Glutamatergic neuron (in vitro differentiated cells): Measurements from ENCODE around the gene XCL1. TPM values are rescaled to one million over a fixed set of nuclear protein-coding genes. Genes with fewer than 3 reads are reported as not detected.

ENCODE experiments used
- DNase-seq: peaks from one replicate; pipeline ENCODE4 v3.0.0; 2022
- H3K27ac Mint-ChIP-seq: one replicate; pipeline ENCODE4 v1.8.0; 2020; ENCODE audit warnings: mild to moderate bottlenecking, mixed read lengths, inconsistent platforms; ENCODE audit not compliant: unreplicated experiment
- H3K27me3 Mint-ChIP-seq: one replicate; pipeline ENCODE4 v1.8.0; 2020; ENCODE audit warnings: mild to moderate bottlenecking, moderate library complexity, mixed read lengths, inconsistent platforms; ENCODE audit not compliant: unreplicated experiment
- H3K36me3 Mint-ChIP-seq: one replicate; pipeline ENCODE4 v1.8.0; 2020; ENCODE audit warnings: mild to moderate bottlenecking, mixed read lengths, inconsistent platforms; ENCODE audit not compliant: unreplicated experiment
- H3K4me1 Mint-ChIP-seq: one replicate; pipeline ENCODE4 v1.8.0; 2020; ENCODE audit warnings: mild to moderate bottlenecking, low read depth, mixed read lengths, inconsistent platforms; ENCODE audit not compliant: unreplicated experiment
- H3K4me3 Mint-ChIP-seq: one replicate; pipeline ENCODE4 v1.8.0; 2020; ENCODE audit warnings: mild to moderate bottlenecking, mixed read lengths, inconsistent platforms; ENCODE audit not compliant: unreplicated experiment
- H3K9me3 Mint-ChIP-seq: one replicate; pipeline ENCODE4 v1.8.0; 2020; ENCODE audit warnings: mild to moderate bottlenecking, moderate library complexity, mixed read lengths, inconsistent platforms; ENCODE audit not compliant: unreplicated experiment
- total RNA-seq: library from RNA; stranded (reverse); fragmentation: NEBNext Ultra II Directional; extraction: Animal tissue kit (Norgen Biotek cat#: 25700); gene quantifications from one replicate; pipeline ENCODE4 v1.2.1, GENCODE V29; 2021; ENCODE audit not compliant: unreplicated experiment
- TF ChIP-seq, protein P1 (sequence below): fragments of 200-600 bp; sonication (generic); IDR thresholded peaks from one replicate; pipeline ENCODE4 v1.5.0; 2021; ENCODE audit not compliant: partially characterized antibody, unreplicated experiment

Gene XCL1
- total RNA-seq, 1 donor from 2014 or later: not detected

GRCh38 chr1:168605443-168605842 is 29.0 kb downstream of the XCL1 start:
- Mint-ChIP-seq H3K36me3 (no peaks in the 10 kb centered on the region), H3K4me1 (peaks cover 17% of the 10 kb centered on the region), H3K27ac (no peak overlapping the region), H3K4me3 (no peak overlapping the region), H3K27me3 (peaks cover 1% of the 10 kb centered on the region), H3K9me3 (peaks cover 3% of the 10 kb centered on the region)
- TF ChIP-seq, protein P1, sequence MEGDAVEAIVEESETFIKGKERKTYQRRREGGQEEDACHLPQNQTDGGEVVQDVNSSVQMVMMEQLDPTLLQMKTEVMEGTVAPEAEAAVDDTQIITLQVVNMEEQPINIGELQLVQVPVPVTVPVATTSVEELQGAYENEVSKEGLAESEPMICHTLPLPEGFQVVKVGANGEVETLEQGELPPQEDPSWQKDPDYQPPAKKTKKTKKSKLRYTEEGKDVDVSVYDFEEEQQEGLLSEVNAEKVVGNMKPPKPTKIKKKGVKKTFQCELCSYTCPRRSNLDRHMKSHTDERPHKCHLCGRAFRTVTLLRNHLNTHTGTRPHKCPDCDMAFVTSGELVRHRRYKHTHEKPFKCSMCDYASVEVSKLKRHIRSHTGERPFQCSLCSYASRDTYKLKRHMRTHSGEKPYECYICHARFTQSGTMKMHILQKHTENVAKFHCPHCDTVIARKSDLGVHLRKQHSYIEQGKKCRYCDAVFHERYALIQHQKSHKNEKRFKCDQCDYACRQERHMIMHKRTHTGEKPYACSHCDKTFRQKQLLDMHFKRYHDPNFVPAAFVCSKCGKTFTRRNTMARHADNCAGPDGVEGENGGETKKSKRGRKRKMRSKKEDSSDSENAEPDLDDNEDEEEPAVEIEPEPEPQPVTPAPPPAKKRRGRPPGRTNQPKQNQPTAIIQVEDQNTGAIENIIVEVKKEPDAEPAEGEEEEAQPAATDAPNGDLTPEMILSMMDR: no peak
- DNase-seq: no peak

GRCh38 chr1:168606096-168606495 is 29.7 kb downstream of the XCL1 start:
- TF ChIP-seq, protein P1: no peak

DNA sequence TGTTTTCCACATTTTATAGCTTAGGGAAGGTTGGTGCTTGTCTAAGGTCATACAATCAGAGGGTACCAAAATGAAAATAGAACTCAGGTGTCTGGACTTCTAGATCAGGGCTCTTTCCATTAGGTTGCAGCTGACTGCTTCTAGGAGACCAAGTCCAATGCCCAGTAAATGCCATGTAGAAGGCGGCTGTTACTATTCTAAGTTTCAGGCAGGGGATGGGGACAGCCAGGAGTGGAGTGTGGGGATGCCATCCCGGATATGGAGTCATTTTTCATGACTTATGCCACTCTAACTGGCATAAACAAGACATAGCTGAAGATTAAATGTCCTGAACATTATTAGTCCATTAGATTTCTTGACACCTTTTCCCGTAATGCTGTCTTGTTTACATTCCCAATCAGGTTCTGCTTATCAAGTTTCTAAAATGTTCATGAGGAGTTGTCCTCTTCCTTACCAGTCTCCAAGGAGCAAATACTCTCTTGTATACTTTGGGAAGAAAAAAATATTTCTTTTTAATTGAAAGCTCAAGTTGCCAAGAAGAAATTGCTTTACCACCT is 31.5 kb downstream of the XCL1 start:
- TF ChIP-seq, protein P1: no peak
- H3K27me3 Mint-ChIP-seq: no peaks in the 10 kb centered on the region

More at GRCh38 chr1:168606096-168606495, 29.7 kb downstream of the XCL1 start:
- H3K36me3 Mint-ChIP-seq: no peaks in the 10 kb centered on the region
- no peak overlapping the region for H3K4me3 Mint-ChIP-seq
- peaks cover 1% of the 10 kb centered on the region for H3K27me3 Mint-ChIP-seq
- H3K4me1 Mint-ChIP-seq: peaks cover 17% of the 10 kb centered on the region
- no peak overlapping the region for H3K27ac Mint-ChIP-seq
- H3K9me3 Mint-ChIP-seq: peaks cover 3% of the 10 kb centered on the region
- DNase-seq: no peak

GRCh38 chr1:168608796-168609715 is 32.7 kb downstream of the XCL1 start:
- H3K36me3 Mint-ChIP-seq: no peaks in the 10 kb centered on the region
- H3K4me3 Mint-ChIP-seq: no peak overlapping the region
- H3K27ac Mint-ChIP-seq: no peak overlapping the region
- H3K27me3 Mint-ChIP-seq: no peaks in the 10 kb centered on the region
- TF ChIP-seq, protein P1: no peak
- no peak for DNase-seq
- peaks cover 33% of the 10 kb centered on the region for H3K4me1 Mint-ChIP-seq
- peaks cover 3% of the 10 kb centered on the region for H3K9me3 Mint-ChIP-seq

More for the DNA sequence above, 31.5 kb downstream of the XCL1 start:
- Mint-ChIP-seq H3K9me3 (peaks cover 3% of the 10 kb centered on the region), H3K4me1 (peaks cover 31% of the 10 kb centered on the region), H3K27ac (no peak overlapping the region), H3K4me3 (no peak overlapping the region), H3K36me3 (no peaks in the 10 kb centered on the region)
- no peak for DNase-seq
